Suprapubic skin (tissue), 3 donors: ENCODE data around the gene HIF1A.

Experiments
- POLR2A ChIP-seq, 2 donors: fragments of 450-650 bp; IDR thresholded peaks; one replicate each; pipeline ENCODE4 v1.6.1; 2017; ENCODE audit warnings: antibody characterized with exemption in 2 of 2, mild to moderate bottlenecking in 2 of 2, moderate library complexity in 2 of 2
- TF ChIP-seq, protein P1 (sequence below), 2 donors: fragments of 200-600 bp in 1 of 2; fragments of 450-650 bp in 1 of 2; sonication (generic) in 1 of 2; IDR thresholded peaks; one replicate each; pipeline ENCODE4 v1.5.1; 2016 to 2019; ENCODE audit warnings: antibody characterized with exemption in 2 of 2, mild to moderate bottlenecking in 1 of 2, moderate library complexity in 1 of 2

DNA sequence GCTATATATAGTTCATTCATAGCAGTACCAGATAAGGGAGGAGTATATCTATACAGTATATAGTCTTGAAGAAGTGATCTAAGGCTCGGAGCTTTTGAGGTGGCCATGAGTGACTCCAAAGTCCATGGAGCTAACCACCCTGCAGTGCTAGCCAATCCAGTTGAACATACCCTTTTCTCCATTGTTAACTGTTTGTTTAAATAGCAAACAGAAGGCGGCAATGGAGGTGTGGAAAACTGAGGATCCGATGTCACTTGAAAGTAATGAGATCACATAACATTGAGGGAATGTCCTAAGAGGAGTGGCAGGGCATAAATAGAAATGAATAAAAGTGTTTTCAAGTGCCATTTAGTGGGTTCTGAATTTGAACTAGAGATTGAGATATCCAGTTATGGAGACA is 54.6 kb downstream of the HIF1A start:
- TF ChIP-seq POLR2A (IDR thresholded peaks at IDR 0.05): no peak
- TF ChIP-seq, protein P1, sequence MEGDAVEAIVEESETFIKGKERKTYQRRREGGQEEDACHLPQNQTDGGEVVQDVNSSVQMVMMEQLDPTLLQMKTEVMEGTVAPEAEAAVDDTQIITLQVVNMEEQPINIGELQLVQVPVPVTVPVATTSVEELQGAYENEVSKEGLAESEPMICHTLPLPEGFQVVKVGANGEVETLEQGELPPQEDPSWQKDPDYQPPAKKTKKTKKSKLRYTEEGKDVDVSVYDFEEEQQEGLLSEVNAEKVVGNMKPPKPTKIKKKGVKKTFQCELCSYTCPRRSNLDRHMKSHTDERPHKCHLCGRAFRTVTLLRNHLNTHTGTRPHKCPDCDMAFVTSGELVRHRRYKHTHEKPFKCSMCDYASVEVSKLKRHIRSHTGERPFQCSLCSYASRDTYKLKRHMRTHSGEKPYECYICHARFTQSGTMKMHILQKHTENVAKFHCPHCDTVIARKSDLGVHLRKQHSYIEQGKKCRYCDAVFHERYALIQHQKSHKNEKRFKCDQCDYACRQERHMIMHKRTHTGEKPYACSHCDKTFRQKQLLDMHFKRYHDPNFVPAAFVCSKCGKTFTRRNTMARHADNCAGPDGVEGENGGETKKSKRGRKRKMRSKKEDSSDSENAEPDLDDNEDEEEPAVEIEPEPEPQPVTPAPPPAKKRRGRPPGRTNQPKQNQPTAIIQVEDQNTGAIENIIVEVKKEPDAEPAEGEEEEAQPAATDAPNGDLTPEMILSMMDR (IDR thresholded peaks at IDR 0.05): no peak
